Measurements from ENCODE around the gene GNB5. TPM values are rescaled to one million over a fixed set of nuclear protein-coding genes. Genes with fewer than 3 reads are reported as not detected.

GNB5 gene
- total and polyA plus RNA-seq, 12 donors: 4.7 to 12.8 (median 7.6) TPM

GRCh38 chr15:52193791-52194190 lies 2.6 kb upstream of the GNB5 start:
- no peak for DNase-seq
- no peak for TF ChIP-seq CTCF (IDR thresholded peaks at IDR 0.05)

GRCh38 chr15:52193321-52193720 lies 2.1 kb upstream of the GNB5 start:
- TF ChIP-seq CTCF (IDR thresholded peaks at IDR 0.05): no peak
- Histone ChIP-seq H3K36me3 (peaks cover 0 to 13% (median 0%) of the 10 kb centered on the region in 9 donors), H3K4me1 (no peaks in the 10 kb centered on the region), H3K27ac (no peak overlapping the region), H3K9me3 (no peaks in the 10 kb centered on the region), H3K27me3 (no peaks in the 10 kb centered on the region), H3K4me3 (no peak overlapping the region)
- DNase-seq: no peak
- intact Hi-C loops (cut with DNase I): no loop called here
- 77 to 79% methylated on average over 4 of the region's 4 CpGs for WGBS, 2 donors
- ATAC-seq: no peak

More at GRCh38 chr15:52193791-52194190, 2.6 kb upstream of the GNB5 start:
- no peak for ATAC-seq
- WGBS, 2 donors: 64 to 70% methylated on average over 1 of the region's 1 CpG
- H3K4me1 ChIP-seq: no peaks in the 10 kb centered on the region
- no peaks in the 10 kb centered on the region for H3K9me3 ChIP-seq
- H3K27me3 ChIP-seq: no peaks in the 10 kb centered on the region
- no peak overlapping the region for H3K27ac ChIP-seq
- H3K36me3 ChIP-seq: peaks cover 0 to 13% (median 0%) of the 10 kb centered on the region in 9 donors
- H3K4me3 ChIP-seq: no peak overlapping the region
- intact Hi-C loops (cut with DNase I): no loop called here

- ATAC-seq (peak in 6 of 8 donors; percentile 52 to 72 (median 56)), DNase-seq (no peak)
- peaks cover 0 to 3% (median 0%) of the 10 kb centered on the region in 9 donors for H3K4me1 ChIP-seq
- intact Hi-C loops (cut with DNase I): no loop called here
- H3K4me3 ChIP-seq: no peak overlapping the region
- no peak for TF ChIP-seq CTCF (IDR thresholded peaks at IDR 0.05)
- H3K9me3 ChIP-seq: no peaks in the 10 kb centered on the region
- peak overlapping the region in 1 of 10 donors; percentile 30 for H3K27ac ChIP-seq
- no peaks in the 10 kb centered on the region for H3K36me3 ChIP-seq
- 74 to 80% methylated on average over 11 of the region's 11 CpGs for WGBS, 2 donors
- no peaks in the 10 kb centered on the region for H3K27me3 ChIP-seq
These were observed 4.3 kb downstream of the GNB5 start for GRCh38 chr15:52186651-52187486.

GRCh38 chr15:52185151-52185561 lies 6.0 kb downstream of the GNB5 start:
- Histone ChIP-seq H3K9me3 (no peaks in the 10 kb centered on the region), H3K36me3 (no peaks in the 10 kb centered on the region), H3K4me3 (no peak overlapping the region), H3K4me1 (peaks cover 0 to 10% (median 6%) of the 10 kb centered on the region in 9 donors), H3K27ac (no peak overlapping the region), H3K27me3 (peaks cover 0 to 10% (median 0%) of the 10 kb centered on the region in 7 donors)
- DNase-seq: no peak
- no peak for TF ChIP-seq CTCF (IDR thresholded peaks at IDR 0.05)
- intact Hi-C loops (cut with DNase I): no loop called here
- 66 to 76% methylated on average over 7 of the region's 7 CpGs for WGBS, 2 donors
- ATAC-seq: peak in 5 of 8 donors; percentile 51 to 90 (median 76)

All from heart right ventricle (tissue), 16 donors.